IPS-NIHi11 (cell line): ENCODE data around the gene GPR156.
"Not testable (repeated sequence)": the region's sequence is repeated elsewhere in the genome, so short reads cannot be mapped to it uniquely, and the experiment has no call there.

Source experiments
- DNase-seq: peaks from one replicate; pipeline ENCODE4 v3.0.0; 2012; ENCODE audit warnings: mixed read lengths, low spot score

The GPR156 gene

DNA sequence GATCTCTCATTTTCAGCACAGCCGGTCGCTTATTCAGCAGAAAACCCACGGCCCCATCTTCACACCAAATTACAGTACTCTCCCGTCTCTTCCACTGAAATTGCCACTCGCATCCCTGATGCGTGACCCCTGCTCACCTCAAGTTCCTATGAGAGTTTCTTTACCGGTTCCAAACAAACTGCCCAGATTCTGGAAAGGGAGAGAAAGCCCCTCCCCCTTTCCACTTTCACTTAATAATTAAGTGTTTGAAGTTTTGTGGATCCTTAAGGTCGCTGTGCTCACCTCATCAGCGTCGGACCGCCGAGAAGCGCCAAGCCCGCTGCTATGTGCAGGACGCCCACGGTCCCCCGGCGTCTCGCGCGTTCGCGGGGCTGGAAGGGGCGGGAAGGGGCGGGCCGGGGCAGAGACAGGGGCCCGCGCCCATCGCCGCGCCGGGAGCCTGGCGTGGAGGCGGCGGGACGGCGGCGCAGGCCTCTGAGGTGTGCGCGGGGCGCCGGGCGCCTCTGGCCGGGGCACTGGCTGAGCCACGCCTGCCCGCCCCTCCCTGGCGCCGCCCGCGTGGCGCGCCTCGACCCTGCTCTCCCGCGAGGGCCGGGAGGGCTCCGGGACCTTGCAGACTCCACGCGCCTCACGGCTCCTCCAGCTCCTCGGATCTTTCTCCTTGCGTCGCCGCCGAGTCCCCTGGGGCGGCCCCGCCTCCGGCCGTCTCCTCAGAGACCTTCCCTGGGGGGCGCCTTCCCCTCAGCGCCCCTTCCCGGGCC lies at the start of gene GPR156:
Gene GPR156 (minus strand): TSS at position 476 of the 761 bp plus-strand sequence. CDS start 41,124 bp downstream, outside the sequence.
- DNase-seq = peak; percentile 83

DNA sequence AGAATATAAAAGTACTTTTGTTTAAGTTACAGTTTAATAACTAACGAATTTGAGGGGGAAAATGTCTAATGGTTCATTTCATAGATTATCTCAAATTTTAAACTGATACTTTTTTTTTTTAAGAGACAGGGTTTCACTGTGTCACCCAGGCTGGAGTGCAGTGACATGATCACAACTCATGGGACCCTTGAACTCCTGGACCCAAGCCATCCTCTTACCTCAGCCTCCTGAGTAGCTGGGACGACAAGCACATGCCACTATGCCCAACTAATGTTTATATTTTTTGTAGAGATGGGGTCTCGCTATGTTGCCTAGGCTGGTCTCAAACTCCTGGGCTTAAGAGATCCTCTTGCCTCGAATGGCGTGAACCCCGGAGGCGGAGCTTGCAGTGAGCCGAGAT lies 47.6 kb upstream of the GPR156 start:
- DNase-seq = no peak

DNA sequence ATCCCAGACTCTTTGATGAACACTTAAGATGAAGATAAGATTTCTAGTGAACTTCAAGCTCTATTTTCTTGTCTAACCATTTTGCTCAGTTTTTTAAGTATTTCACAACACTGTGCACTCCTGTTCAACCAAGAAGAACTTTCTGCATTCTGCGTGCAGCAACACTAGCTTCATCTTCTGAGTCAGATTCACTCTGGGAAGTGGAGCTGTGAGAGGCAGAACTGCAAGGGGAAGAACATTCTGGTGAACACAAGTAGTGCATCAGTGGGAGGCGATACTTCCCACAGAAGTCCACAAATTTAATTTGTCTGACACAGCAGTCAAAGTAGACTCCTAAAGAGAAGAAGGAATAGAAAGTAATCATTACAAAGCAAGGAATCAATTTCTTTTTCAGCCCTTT lies 46.1 kb upstream of the GPR156 start:
- no peak for DNase-seq

DNA sequence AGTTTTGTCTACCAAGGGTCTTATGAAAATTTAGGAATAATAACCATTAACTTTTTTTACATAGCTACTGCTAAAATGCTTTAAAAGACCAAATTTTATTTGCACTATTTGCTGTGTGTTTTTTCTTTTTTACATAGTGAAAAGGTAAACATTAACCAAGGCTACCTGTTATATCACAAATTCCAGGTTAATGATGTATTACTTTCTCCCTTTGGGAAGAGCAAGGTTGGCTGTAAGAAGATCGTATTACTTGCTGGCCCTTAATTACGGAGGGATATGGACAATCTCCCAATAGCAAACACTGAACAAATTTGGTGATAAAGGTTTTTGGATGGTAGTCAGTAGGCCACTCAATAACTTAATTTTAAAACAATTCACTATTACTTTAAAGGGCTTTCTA lies 41.8 kb upstream of the GPR156 start:
- DNase-seq = no peak

DNA sequence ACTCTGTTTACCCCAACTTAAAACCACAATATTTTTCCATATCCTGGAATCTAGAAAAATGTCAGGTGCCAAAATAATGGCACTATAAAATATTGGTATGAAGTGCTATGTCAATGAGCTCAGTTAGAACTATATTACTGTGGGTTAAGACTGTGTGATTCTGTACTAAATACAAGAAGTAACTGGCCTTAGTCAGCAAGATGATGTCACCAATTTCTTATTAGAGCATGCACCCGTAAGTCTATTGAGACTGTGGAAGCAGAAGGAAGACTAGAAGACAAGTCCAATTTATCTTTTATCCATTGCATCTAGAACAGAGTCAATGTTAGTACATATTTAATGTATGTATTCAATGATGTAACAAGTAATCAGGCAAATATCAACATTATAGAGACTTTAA lies 39.2 kb upstream of the GPR156 start:
- no peak for DNase-seq

DNA sequence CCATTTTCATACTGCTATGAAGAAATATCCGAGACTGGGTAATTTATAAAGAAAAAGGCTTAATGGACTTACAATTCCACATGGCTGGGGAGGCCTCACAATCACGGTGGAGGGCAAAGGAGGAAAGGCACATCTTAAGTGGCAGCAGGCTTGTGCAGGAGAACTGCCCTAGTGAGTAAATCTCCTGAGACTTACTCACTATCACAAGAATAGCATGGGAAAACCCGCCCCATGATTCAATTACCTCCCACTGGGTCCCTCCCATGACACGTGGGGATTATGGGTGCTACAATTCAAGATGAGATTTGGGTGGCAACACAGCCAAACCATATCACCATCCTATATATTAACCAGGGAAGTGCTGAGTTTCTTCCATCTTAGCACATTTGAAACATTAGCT lies 38.7 kb upstream of the GPR156 start:
- DNase-seq = not testable (repeated sequence)

DNA sequence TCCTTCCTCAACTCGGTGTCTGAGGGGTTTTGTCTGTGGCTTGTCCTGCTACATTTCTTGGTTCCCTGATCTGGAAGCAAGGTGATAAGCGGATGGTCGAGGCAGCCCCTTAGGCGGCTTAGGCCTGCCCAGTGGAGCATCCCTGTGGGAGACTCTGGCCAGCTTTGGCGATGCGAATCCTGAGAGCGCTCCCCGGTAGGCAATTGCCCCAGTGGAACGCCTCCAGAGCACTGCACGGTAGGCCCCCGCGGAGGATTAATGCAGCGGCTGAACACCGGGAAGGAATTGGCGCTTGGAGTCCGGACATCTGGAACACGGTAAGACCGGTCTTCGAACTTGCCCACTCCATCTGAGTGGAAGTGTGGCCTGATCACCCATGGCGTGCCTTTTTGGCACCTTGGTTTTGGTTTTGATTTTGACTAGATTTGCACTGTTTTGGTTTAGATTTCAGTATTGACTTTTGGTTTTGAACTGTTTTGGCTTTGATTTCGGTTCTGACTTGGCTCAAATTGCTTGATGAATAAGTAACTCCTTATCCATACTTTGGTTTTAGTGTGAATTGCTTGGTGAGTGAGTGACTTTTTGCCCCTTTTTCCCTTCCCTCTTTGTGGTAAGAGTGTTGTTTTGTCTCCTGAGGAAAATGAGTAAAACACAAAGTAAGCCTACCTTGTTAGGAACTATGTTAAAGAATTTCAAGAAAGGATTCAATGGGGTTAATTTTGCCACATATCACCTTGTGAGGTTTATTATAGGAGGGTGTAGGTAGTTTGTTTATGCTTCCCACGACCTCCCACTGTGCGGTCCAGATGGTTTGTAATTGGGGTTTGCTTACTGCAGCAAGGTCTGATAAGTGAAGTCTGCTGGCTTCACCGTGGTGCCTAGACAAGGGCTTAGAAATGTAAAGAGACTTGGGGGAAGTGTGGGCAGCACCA lies 27.1 kb upstream of the GPR156 start:
- DNase-seq = no peak

DNA sequence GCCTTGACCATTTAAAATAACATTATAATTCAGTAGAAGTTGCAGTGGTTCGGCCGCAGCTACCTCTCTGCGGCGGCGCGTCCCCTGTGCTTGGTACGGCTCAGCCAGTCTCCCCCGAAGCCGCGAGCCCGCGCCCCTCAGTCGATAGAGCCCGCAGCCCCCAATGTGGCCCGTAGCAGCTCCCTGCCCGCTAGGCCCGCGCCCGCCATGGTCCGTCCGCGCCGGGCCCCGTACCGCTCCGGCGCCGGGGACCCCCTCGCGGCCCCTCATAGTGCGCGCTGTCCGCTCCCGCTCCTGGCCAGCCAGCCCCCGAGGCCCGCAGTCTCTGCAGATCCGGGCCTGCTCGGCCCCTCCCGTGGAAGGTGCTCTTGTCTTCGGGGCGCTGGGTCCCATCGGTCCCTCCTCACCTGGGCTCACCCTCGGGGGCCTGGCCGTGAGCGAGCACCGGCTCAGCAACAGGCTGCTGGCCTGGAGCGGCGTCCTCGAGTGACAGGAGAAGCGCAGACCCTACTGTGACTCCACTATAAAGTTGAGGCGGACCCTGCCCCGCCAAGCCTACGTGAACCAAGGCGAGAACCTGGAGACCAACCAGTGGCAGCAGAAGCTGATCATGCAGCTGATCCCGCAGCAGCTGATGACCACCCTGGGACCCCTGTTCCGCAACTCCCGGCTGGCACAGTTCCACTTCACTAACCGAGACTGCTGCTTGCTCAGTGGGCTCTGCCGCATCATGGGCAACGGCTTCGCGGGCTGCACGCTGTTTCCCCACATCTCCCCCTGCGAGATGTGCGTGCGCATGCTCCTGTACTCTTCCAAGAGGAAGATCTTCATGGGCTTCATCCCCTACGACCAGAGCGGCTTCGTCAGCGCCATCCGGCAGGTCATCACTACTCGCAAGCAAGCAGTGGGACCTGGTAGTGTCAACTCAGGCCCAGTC lies 21.8 kb upstream of the GPR156 start:
- DNase-seq = no peak

DNA sequence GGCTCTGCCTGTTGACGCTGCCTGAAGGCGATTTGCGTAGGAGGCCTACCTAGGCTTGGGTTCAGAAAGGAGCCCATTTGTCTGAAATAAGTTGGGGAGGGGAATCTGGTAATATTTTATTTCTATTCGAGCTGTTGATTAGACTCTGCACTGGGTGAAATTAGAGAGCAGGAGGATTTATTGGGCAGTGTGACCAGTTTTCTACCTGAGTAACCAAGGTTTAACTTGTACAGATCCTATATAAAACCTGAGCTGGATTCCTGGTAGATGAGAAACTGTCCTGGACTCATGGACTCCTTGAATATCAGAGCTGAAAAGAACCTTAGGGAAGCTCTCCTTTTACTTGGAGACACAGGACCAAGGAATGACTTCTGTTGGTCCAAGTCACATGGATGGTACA lies 19.6 kb upstream of the GPR156 start:
- DNase-seq = no peak

DNA sequence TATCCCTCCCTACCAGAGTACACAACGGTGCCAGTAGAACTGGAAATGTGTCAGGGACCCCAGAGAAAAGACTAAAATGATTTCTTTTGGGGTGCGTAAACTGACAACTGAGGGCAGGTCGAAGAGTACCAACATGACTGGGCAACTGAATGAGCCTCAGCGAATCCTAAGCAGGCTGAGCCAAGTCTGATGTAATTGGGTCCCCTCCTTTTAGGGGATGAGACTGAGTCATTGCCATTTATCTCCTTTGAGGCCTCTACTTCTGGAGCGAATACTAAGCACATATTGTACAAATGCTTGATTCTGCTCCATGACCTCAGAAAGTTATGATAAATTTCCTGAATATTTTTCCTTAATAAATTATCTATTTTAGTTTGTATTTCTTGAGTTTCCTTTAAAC lies 17.3 kb upstream of the GPR156 start:
- no peak for DNase-seq

DNA sequence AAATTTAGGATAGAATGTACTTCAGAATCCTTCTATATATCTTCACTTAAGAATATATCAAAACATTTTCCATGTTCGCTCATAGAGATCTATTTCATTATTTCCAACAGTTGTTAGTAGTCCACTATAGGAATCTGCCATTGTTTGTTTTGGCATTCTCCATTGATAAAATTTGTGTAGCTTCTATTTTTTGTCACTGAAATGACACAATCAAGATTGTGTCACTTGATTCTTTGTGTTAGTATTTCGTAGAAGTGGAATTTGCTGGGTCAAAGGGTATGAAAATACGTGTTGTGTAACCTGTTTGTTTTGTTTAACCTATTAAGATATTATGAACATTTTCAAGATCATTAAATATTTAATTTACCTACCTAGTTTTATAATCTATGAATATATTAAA lies 15.9 kb upstream of the GPR156 start:
- DNase-seq = no peak

DNA sequence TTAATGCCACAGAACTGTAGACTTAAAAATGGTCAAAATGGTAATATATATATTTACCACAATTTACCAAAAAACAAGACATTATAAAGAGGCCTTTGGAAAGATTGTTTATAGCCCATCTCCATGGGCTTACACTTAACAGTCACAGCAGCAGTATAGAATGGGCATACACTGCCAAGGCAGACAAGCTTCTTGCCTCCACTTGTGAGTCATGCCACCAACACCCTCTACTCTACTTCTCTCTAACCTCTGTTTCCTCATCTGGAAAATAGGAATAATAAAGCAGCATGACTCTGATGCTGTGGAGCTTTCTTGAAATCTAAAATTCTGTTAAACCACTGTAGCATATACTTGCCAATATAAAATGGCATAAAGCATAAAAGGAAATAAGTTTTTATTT lies 14.4 kb upstream of the GPR156 start:
- DNase-seq = no peak

DNA sequence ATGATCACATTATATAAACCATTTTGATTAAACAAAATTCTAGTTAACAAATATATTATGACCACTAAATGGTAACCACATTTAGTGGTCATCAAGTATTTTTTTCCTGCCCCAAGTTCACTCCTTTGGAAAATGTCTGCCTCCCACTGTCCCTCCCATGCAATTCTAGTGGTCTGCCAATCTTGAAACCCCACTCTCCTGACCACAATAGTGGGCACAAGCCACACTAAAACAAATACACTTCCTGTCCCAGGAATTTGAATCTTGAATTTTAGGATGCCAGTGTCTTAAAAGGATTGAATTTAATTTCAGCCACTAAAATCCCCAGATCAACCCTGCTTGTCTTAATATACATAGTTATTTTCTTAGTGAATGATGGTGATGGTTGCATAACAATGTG lies 14.0 kb upstream of the GPR156 start:
- DNase-seq = no peak

DNA sequence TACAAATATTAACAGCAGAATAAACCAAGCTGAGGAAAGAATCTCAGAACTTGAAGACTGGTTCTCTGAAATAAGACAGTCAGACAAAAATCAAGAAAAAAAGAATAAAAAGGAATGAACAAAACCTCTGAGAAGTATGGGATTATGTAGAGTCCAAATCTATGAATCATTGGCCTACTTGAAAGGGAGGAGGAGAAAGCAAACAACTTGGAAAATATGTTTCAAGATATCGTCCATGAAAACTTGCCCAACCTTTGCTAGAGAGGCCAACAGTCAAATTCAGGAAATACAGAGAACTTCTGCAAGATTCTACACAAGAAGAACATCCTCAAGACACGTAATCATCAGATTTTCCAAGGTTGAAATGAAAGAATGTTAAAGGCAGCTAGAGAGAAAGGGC lies 6.5 kb upstream of the GPR156 start:
- DNase-seq = not testable (repeated sequence)

DNA sequence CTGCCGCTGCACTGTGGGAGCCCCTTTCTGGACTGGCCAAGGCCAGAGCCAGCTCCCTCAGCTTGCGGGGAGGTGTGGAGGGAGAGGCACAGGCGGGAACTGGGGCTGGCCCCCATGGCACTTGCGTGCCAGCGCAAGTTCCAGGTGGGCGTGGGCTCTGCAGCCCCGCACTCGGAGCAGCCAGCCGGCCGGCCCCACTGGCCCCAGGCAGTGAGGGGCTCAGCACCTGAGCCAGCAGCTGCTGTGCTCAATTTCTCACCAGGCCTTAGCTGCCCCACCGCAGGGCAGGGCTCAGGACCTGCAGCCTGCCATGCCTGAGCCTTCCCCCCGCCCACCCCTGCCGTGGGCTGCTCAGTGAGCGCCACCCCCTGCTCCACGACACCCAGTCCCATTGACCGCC lies 4.6 kb upstream of the GPR156 start:
- no peak for DNase-seq

DNA sequence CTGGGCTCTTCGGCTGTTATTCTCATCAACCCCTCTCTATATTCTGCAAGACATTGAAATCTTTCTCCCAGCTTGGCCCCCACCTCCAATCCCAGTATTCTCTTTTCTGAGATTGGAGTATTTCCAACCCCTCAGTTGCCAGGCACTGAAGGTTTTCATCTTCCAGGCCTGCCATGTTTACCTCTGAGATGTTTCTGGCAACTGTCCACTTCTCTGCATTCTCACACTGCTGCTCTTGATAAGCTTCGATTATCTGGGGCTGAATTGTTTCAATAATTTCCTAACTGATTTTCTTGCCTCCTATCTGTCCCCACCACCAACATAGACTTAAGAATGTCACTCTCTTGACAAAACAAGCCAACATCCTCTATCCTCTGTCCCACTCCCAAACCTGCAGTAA lies 1.4 kb upstream of the GPR156 start:
- no peak for DNase-seq

DNA sequence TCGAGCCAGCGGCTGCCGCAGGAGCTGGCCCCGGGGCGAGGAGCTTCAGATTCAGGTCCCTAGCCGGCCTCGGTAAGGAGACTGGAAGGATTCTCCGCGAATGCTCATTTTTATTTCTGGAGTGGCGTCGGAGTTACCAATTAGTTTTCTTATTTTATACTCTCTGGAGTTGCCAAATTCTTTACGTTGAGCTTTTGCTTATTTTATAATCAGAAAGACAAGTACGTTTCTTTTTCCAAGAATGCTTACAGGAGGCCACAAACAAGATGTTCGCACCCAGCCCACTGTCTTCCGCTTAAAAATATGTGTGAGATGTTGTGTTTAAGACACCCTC lies 453 bp upstream of the GPR156 start:
- DNase-seq = no peak

DNA sequence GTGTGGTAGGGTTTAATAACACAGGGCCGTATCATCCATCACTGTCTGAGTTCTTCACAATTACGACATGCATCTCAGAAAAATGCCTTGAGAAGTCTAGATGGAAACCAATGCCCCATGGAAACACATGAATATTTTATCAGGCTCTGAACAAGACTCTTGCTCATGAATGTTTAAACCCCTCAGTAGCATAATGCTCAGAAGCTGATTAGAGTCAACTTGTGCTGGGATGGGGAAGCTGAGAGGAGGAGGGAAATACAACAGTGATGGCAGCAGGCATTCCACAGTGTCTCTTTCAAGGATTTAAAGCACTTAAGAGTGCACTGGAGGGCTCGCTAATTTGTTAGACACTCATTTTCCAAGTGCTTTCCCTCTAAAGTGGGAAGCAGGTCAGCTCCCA lies 3.8 kb downstream of the GPR156 start:
- no peak for DNase-seq

DNA sequence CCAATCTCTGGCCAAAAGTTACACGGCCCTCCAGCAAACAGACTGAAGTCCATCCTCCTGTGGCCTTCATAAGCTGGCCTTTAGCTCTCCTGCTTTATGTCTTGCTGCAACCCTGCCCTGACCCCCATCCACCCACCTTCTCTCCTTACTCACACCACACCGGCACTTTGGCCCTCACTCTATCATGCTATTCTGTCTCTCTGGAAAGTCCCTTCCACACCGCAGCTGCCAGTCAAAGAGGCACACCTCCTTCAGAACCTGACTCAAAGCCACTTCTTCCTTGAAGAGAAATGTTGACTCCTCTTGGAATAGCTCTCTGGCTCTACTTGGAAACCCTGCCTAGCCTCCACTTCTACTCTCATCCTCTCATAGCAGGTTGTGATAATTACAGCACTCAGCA lies 4.5 kb downstream of the GPR156 start:
- DNase-seq = no peak

DNA sequence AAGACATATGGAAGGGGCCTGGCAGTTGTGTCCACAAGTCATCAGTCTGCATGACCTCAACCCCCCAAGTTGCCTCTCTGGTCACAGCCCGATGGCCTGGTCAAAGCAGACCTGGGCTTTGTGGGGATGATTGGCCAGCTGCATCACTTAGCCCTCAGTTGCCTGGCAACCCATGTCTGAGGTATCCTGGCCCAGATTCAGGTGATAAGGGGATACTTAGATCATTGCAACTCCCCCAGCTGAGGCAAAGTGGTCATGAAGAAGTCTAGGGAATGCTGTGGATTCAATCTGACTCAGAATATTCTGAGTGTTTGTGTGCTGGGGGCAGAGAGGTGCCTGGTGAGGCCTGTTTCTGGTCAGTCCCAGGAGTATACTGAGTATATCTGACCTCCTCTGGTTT lies 5.0 kb downstream of the GPR156 start:
- DNase-seq = no peak

DNA sequence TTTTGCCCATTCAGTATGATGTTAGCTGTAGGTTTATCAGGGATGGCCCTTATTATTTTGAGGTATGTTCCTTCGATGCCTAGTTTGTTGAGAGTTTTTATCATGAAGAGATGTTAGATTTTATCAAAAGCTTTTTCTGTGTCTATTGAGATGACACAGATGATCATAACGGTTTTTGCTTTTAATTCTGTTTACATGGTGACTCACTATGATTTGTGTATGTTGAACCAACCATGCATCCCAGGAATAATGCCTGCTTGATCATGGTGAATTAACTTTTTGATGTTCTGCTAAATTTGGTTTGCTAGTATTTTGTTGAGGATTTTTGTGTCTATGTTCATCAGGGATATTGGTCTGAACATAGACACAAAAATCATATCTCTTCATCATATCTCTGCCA lies 8.3 kb downstream of the GPR156 start:
- DNase-seq = no peak

DNA sequence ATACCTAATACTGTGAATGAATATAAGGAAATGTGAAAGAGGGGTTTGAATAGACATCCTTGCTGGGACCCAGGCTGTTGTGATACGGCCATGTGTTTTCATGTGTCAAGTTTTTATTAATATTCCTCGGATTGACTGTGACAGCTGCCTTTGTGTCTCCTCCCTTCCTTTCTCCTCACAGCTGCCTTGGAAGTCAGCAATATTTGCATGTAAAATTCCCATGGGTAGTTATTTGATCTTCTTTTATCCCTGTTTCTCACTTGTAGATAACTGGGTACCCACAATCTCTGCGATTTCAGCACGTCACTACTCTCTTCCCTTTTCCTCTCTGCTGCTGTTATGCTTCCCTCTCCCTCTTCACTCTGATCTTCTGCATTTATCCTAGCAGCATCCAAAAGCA lies 9.4 kb downstream of the GPR156 start:
- DNase-seq = no peak
